Lung (tissue), 12 donors: Measurements from ENCODE around the gene STAG1. TPM values are rescaled to one million over a fixed set of nuclear protein-coding genes. Genes with fewer than 3 reads are reported as not detected.

ENCODE experiments used
- ATAC-seq: fragments of 200-7000 bp; cut with Tn5 transposase; one replicate; pipeline ENCODE4 v1.9.1; 2020; ENCODE audit warnings: moderate number of reproducible peaks; ENCODE audit not compliant: insufficient read depth, low FRiP score
- DNase-seq, 3 donors: peaks; one replicate each; pipeline ENCODE4 v3.0.0-alpha.2; 2013 to 2017
- H3K27ac ChIP-seq, 2 donors: one replicate each; pipeline ENCODE4 v1.5.1; 2013; ENCODE audit warnings: mild to moderate bottlenecking in 2 of 2, moderate library complexity in 2 of 2, control low read depth in 1 of 2, inconsistent platforms in 1 of 2, low read depth in 1 of 2, low read length in 1 of 2
- H3K27me3 ChIP-seq, 3 donors: one replicate each; pipeline ENCODE4 v1.5.1; 2013; ENCODE audit warnings: low read length in 2 of 3; ENCODE audit not compliant: control insufficient read depth in 3 of 3, insufficient read depth in 3 of 3
- H3K36me3 ChIP-seq, 4 donors: one replicate each; pipeline ENCODE4 v1.5.1; 2013; ENCODE audit warnings: low read length in 4 of 4, mild to moderate bottlenecking in 1 of 4, moderate library complexity in 1 of 4; ENCODE audit not compliant: control insufficient read depth in 4 of 4, insufficient read depth in 4 of 4
- H3K4me1 ChIP-seq, 5 donors: one replicate each; pipeline ENCODE4 v1.5.1; 2013; ENCODE audit warnings: low read length in 5 of 5, mild to moderate bottlenecking in 2 of 5, moderate library complexity in 1 of 5; ENCODE audit not compliant: control insufficient read depth in 5 of 5, insufficient read depth in 5 of 5
- H3K4me3 ChIP-seq: one replicate; pipeline ENCODE4 v1.5.1; 2013; ENCODE audit warnings: mild to moderate bottlenecking, control low read depth, moderate library complexity
- H3K9ac ChIP-seq, 2 donors: one replicate each; pipeline ENCODE4 v1.5.1; 2013; ENCODE audit warnings: low read length in 2 of 2, control low read depth in 1 of 2; ENCODE audit not compliant: insufficient read depth in 1 of 2
- H3K9me3 ChIP-seq, 4 donors: one replicate each; pipeline ENCODE4 v1.5.1; 2013; ENCODE audit warnings: low read length in 3 of 4, mild to moderate bottlenecking in 1 of 4, moderate library complexity in 1 of 4; ENCODE audit not compliant: control insufficient read depth in 4 of 4, insufficient read depth in 3 of 4
- CTCF ChIP-seq: IDR thresholded peaks from 2 replicates; pipeline ENCODE4 v1.5.1; 2012; ENCODE audit warnings: mild to moderate bottlenecking; ENCODE audit errors: control extremely low read depth, extremely low read depth
- WGBS, 2 donors: extraction: QIAGEN DNeasy Blood & Tissue Kit; methylation state at CpG; one replicate each; pipeline ENCODE4 v1.1.7; 2013; 5-methylcytosine and 5-hydroxymethylcytosine counted together
- polyA plus RNA-seq, 2 donors: library from polyadenylated mRNA; stranded (reverse); fragments of 200-250 nt; gene quantifications; one replicate each; pipeline ENCODE4 v1.2.1, GENCODE V29; 2013
- total RNA-seq, 2 donors: library from RNA; depleted of rRNA in 1 of 2; stranded (reverse); fragments of >200 nt in 1 of 2; gene quantifications; one replicate each; pipeline ENCODE4 v1.2.1, GENCODE V29; 2014 to 2021
- donor health status: control.
- donor health status: control.
- donor health status: Bipolar disorder and iron deficiency.
- donor health status: healthy.
- donor health status: DM: yes; HTN: yes; CAD: no.

The STAG1 gene
- total and polyA plus RNA-seq, 4 donors, result 8.1 to 90.0 (median 20.5) TPM

GRCh38 chr3:136332302-136332701, 419.9 kb downstream of the STAG1 start:
- Histone ChIP-seq H3K4me3 (no peak overlapping the region), H3K27ac (no peak overlapping the region), H3K4me1 (no peaks in the 10 kb centered on the region), H3K36me3 (peaks cover 6 to 27% (median 18%) of the 10 kb centered on the region in 4 donors), H3K9me3 (no peaks in the 10 kb centered on the region), H3K27me3 (no peaks in the 10 kb centered on the region), H3K9ac (no peak overlapping the region)
- DNase-seq (no peak), ATAC-seq (no peak)
- WGBS, 2 donors, result 85 to 91% methylated on average over 1 of the region's 1 CpG
- no peak for TF ChIP-seq CTCF

GRCh38 chr3:136330900-136331299, 421.3 kb downstream of the STAG1 start:
- TF ChIP-seq CTCF, result no peak
- 78 to 79% methylated on average over 5 of the region's 5 CpGs for WGBS, 2 donors

GRCh38 chr3:136329593-136329992, 422.6 kb downstream of the STAG1 start:
- Histone ChIP-seq H3K9me3 (peaks cover 0 to 2% (median 0%) of the 10 kb centered on the region in 4 donors), H3K27ac (no peak overlapping the region), H3K4me3 (no peak overlapping the region), H3K9ac (no peak overlapping the region), H3K36me3 (peaks cover under 1 to 25% (median 19%) of the 10 kb centered on the region in 4 donors), H3K27me3 (no peaks in the 10 kb centered on the region), H3K4me1 (no peaks in the 10 kb centered on the region)
- no peak for ATAC-seq
- DNase-seq, result no peak
- 82 to 92% methylated on average over 5 of the region's 5 CpGs for WGBS, 2 donors
- TF ChIP-seq CTCF, result no peak

More at GRCh38 chr3:136330900-136331299, 421.3 kb downstream of the STAG1 start:
- H3K4me1 ChIP-seq, result no peaks in the 10 kb centered on the region
- no peak overlapping the region for H3K27ac ChIP-seq
- DNase-seq (no peak), ATAC-seq (no peak)
- peaks cover 0 to 2% (median 0%) of the 10 kb centered on the region in 4 donors for H3K9me3 ChIP-seq
- no peak overlapping the region for H3K4me3 ChIP-seq
- no peaks in the 10 kb centered on the region for H3K27me3 ChIP-seq
- no peak overlapping the region for H3K9ac ChIP-seq
- H3K36me3 ChIP-seq, result peaks cover 6 to 30% (median 25%) of the 10 kb centered on the region in 4 donors

- WGBS, 2 donors, result 97 to 98% methylated on average over 5 of the region's 5 CpGs
- Histone ChIP-seq H3K9ac (no peak overlapping the region), H3K27me3 (no peaks in the 10 kb centered on the region), H3K27ac (no peak overlapping the region), H3K36me3 (peaks cover 4 to 23% (median 15%) of the 10 kb centered on the region in 4 donors), H3K4me3 (no peak overlapping the region), H3K9me3 (peaks cover 0 to 6% (median 5%) of the 10 kb centered on the region in 4 donors), H3K4me1 (no peaks in the 10 kb centered on the region)
- no peak for ATAC-seq
- DNase-seq, result no peak
- no peak for TF ChIP-seq CTCF
Measured at GRCh38 chr3:136327671-136328070, 424.5 kb downstream of the STAG1 start.
